GM10847 (cell line): ENCODE data around the gene GLTP.

Experiments used
- POLR2A ChIP-seq: IDR thresholded peaks from 2 replicates; pipeline ENCODE4 v1.6.1; 2011; ENCODE audit not compliant: insufficient read length; ENCODE audit errors: extremely low read depth

The GLTP gene

GRCh38 chr12:109810954-109811623 is 69.3 kb downstream of the GLTP start:
- no peak for TF ChIP-seq POLR2A

- TF ChIP-seq POLR2A = no peak
These were observed 71.3 kb downstream of the GLTP start for GRCh38 chr12:109808876-109809646.

- no peak for TF ChIP-seq POLR2A
These were observed 72.2 kb downstream of the GLTP start for GRCh38 chr12:109807954-109808643.

GRCh38 chr12:109804820-109805761 is 75.2 kb downstream of the GLTP start:
- TF ChIP-seq POLR2A = no peak

- no peak for TF ChIP-seq POLR2A
These were observed 76.7 kb downstream of the GLTP start for GRCh38 chr12:109803678-109804077.

- no peak for TF ChIP-seq POLR2A
These were observed 77.5 kb downstream of the GLTP start for GRCh38 chr12:109802828-109803227.
